ENCODE results near the gene ESRRA. TPM values are rescaled to one million over a fixed set of nuclear protein-coding genes. Genes with fewer than 3 reads are reported as not detected.

Gene ESRRA
- total and polyA plus RNA-seq, 10 of the 15 experiments (the other 5 are each of a cell fraction or from before 2014, with no cell fraction given): 0.32 to 48.9 (median 12.6) TPM

GRCh38 chr11:64349404-64349803 is 44.1 kb downstream of the ESRRA start:
- POLR2A ChIA-PET: no interaction called here
- no peak overlapping the region for H3K9ac ChIP-seq (ENCODE audit: control insufficient read depth, insufficient read depth, low read length)

More at GRCh38 chr11:64349404-64349803, 44.1 kb downstream of the ESRRA start:
- ATAC-seq: no peak
- in situ Hi-C loops (cut with MboI): no loop called here
- no peak for FAIRE-seq
- TF ChIP-seq WRNIP1 (IDR thresholded peaks at IDR 0.05; ENCODE audit: borderline replicate concordance, low read depth, low read length) (no peak), BCL3 (IDR thresholded peaks at IDR 0.05; ENCODE audit: borderline replicate concordance, insufficient read depth, low read depth, low read length, poor library complexity, severe bottlenecking) (no peak), STAT1 (conservative IDR thresholded peaks at IDR 0.05) (no peak), ZSCAN29 (IDR thresholded peaks at IDR 0.05) (no peak), ZNF24 (IDR thresholded peaks at IDR 0.05) (no peak), TBL1XR1 (IDR thresholded peaks at IDR 0.05; ENCODE audit: low read depth, low read length) (no peak), CTCF (IDR thresholded peaks at IDR 0.05 in 2 of 3, conservative IDR thresholded peaks at IDR 0.05 in 1 of 3; ENCODE audit: control insufficient read depth in 2 of 3, extremely low read depth in 1 of 3, insufficient read depth in 1 of 3, low read depth in 3 of 3, low read length in 3 of 3) (no peak), MYB (IDR thresholded peaks at IDR 0.05; ENCODE audit: borderline replicate concordance, low read depth, low read length) (no peak), JUND (IDR thresholded peaks at IDR 0.05; ENCODE audit: low read depth, low read length) (no peak), IRF3 (IDR thresholded peaks at IDR 0.05) (no peak), USF2 (IDR thresholded peaks at IDR 0.05; ENCODE audit: borderline replicate concordance, low read depth, low read length) (no peak)
- no TSS peak for BruUV-seq (replicated peaks)
- Histone ChIP-seq H3K9me3 (replicated peaks; ENCODE audit: control insufficient read depth, insufficient read depth, low read length) (no peaks in the 10 kb centered on the region), H3K36me3 (ENCODE audit: control insufficient read depth in 2 of 2, insufficient read depth in 2 of 2, low read length in 1 of 2) (peaks cover 0 to 9% of the 10 kb centered on the region in 2 experiments; a peak in 3 of 4 replicates), H4K20me1 (ENCODE audit: control insufficient read depth, insufficient read depth) (no peaks in the 10 kb centered on the region), H2AFZ (ENCODE audit: control insufficient read depth, low read depth, low read length) (no peak overlapping the region), H3K27me3 (replicated peaks in 1 of 2; ENCODE audit: control insufficient read depth in 2 of 2, insufficient read depth in 2 of 2, low read length in 1 of 2) (no peaks in the 10 kb centered on the region), H3K4me2 (ENCODE audit: control insufficient read depth, insufficient read depth) (no peak overlapping the region), H3K27ac (ENCODE audit: control insufficient read depth, insufficient read depth) (no peak overlapping the region), H3K4me3 (no peak overlapping the region), H3K4me1 (ENCODE audit: control insufficient read depth, insufficient read depth, low read length) (no peaks in the 10 kb centered on the region), H3K79me2 (ENCODE audit: control insufficient read depth, insufficient read depth, low read length) (no peaks in the 10 kb centered on the region)
- ChIA-PET RAD21 (ENCODE audit: unreplicated experiment) (no interaction called here), SMC1A (ENCODE audit: uncharacterized antibody, unreplicated experiment) (interaction anchor here (1.1 kb wide), 1 partner anchor 8 kb away, joined by 3 read pairs; no protein-coding TSS in a partner anchor), CTCF (interaction anchor here (0.6 to 1.8 kb wide), 4 partner anchors 14 to 48 kb away, joined by 3 to 9 read pairs (median 4); partner anchors contain the start of genes PRDX5 and TRMT112)
- intact Hi-C loops (cut with micrococcal nuclease; ENCODE audit: unreplicated experiment): no loop called here
- 98% methylated on average over 7 of the region's 11 CpGs for WGBS (ENCODE audit: insufficient coverage, insufficient replicate concordance, low lambda C conversion rate, missing lambda C conversion rate)
- DNase-seq (ENCODE audit: low read depth, low spot score): no peak
